Measurements from ENCODE around the gene SLC8B1. TPM values are rescaled to one million over a fixed set of nuclear protein-coding genes. Genes with fewer than 3 reads are reported as not detected.

SLC8B1 gene
- total RNA-seq, 1 donor from 2014 or later: 22.4 TPM

DNA sequence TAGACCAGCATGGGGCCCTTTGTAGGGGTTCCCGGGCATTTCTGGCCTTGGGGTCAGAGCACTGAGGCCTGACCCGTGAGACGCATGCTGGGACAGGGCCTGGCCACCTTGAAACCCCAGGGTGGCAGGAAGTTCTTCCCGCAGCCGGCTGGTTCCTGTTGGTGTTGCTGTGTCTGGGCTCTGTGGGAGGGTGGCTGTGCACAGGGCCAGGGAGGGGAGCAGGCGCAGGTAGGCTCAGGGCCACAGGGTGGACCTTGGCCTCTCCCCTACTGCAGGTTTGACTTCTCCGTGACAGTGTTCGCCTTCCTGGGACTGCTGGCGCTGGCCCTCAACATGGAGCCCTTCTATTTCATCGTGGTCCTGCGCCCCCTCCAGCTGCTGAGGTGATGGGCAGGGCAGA, 48.2 kb downstream of the SLC8B1 start:
- ChIA-PET POLR2A (no interaction called here), CTCF (no interaction called here)
- no peak overlapping the region for H3K27ac Mint-ChIP-seq
- peaks cover 64% of the 10 kb centered on the region for H3K36me3 Mint-ChIP-seq (ENCODE audit: low read depth)
- H3K4me3 Mint-ChIP-seq: no peak overlapping the region
- no peaks in the 10 kb centered on the region for H3K27me3 Mint-ChIP-seq
- intact Hi-C loops (cut with micrococcal nuclease): no loop called here
- ATAC-seq (ENCODE audit: low read depth) (no peak), DNase-seq (no peak)
- no peaks in the 10 kb centered on the region for H3K9me3 Mint-ChIP-seq
- no peak for TF ChIP-seq CTCF (IDR thresholded peaks at IDR 0.05)
- no peaks in the 10 kb centered on the region for H3K4me1 Mint-ChIP-seq

DNA sequence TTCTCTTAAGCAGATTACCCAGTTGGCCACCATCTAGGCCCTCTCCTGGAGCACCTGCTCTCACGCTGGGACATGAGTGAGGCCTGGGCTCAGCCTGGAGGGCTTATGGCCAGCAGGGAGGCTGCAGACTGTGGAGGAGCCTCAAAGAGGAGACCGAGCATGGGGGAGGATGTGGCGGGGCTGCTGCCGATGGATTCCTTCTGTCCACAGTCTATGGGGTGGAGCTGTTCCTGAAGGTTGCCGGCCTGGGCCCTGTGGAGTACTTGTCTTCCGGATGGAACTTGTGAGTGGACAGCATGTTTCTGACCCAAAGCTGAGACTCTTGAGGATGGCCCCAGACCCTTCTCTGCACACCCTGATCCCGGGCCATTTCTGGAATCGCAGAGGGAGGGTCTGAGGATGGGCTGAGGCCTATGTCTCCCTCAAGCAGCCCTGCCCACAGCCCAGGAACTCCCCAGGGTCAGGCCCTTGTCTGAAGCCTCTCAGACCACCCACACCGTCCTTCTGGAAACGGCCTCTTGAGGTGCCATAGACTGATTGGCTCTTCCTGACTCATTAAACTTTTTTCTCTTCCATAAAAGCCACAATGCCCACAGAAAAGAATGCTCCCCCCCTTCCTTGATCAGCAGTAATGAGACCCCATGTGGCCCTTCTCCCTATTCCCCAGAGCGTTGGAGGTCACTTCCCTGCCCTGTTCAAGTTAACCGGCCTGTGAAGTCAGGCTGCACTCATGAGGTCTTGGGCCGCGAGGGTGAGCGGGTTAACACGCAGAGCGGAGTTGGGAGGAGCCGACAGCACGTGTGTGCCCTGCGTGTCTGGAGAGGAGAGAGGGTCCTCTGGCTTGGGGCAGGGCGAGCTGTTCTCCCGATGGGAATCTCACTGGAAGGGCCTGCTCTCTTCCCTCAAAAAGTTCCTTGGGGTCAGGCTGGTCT, 49.0 kb downstream of the SLC8B1 start:
- DNase-seq (no peak), ATAC-seq (ENCODE audit: low read depth) (no peak)
- H3K27ac Mint-ChIP-seq: no peak overlapping the region
- ChIA-PET POLR2A (no interaction called here), CTCF (no interaction called here)
- H3K9me3 Mint-ChIP-seq: no peaks in the 10 kb centered on the region
- no peak for TF ChIP-seq CTCF (IDR thresholded peaks at IDR 0.05)
- H3K4me3 Mint-ChIP-seq: no peak overlapping the region
- intact Hi-C loops (cut with micrococcal nuclease): no loop called here
- no peaks in the 10 kb centered on the region for H3K4me1 Mint-ChIP-seq
- H3K27me3 Mint-ChIP-seq: no peaks in the 10 kb centered on the region
- peaks cover 59% of the 10 kb centered on the region for H3K36me3 Mint-ChIP-seq (ENCODE audit: low read depth)

DNA sequence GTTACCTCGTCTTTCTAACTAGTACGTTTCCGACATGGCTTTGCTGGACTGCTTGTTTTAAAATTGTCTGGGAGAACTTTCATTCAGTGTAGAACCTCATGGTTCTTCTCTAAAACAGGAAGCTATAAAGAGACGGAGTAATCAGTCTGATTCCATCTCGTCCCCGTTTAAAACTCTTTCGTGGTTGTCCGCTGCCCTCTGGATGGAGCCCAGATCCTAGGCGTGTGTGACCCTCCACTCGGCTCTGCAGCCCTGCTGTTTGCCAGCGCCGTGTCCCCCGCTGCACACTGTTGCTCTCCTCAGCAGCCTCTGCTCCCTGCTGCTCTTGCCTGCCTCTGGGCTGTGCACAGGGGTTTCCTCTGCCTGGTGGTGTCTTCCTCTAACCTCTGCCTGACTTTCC, 50.2 kb downstream of the SLC8B1 start:
- no peak overlapping the region for H3K4me3 Mint-ChIP-seq
- intact Hi-C loops (cut with micrococcal nuclease): no loop called here
- DNase-seq (no peak), ATAC-seq (ENCODE audit: low read depth) (no peak)
- H3K4me1 Mint-ChIP-seq: no peaks in the 10 kb centered on the region
- TF ChIP-seq CTCF (IDR thresholded peaks at IDR 0.05): no peak
- POLR2A ChIA-PET: no interaction called here
- H3K36me3 Mint-ChIP-seq (ENCODE audit: low read depth): peaks cover 56% of the 10 kb centered on the region
- H3K9me3 Mint-ChIP-seq: no peaks in the 10 kb centered on the region
- CTCF ChIA-PET: no interaction called here
- H3K27me3 Mint-ChIP-seq: no peaks in the 10 kb centered on the region
- H3K27ac Mint-ChIP-seq: no peak overlapping the region

DNA sequence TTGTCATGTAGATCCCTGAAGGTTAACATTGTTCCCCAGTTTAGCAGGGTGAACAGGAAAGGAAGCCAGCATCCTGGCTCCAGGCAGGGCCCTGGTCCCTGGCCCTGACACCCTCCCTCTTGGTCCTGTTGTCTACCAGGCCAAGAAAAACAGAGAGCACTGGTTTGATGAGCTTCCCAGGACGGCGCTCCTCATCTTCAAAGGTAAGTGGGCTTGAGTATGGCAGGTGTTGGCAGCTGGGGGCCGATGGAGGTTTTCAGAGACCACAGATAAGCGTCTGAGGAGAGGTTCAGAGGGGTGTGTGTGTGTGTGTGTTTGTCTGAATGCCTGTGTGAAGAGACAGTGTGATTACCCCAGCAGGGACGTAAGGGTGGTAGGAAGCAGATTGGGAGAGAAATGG, 56.3 kb downstream of the SLC8B1 start:
- DNase-seq (no peak), ATAC-seq (ENCODE audit: low read depth) (no peak)
- H3K36me3 Mint-ChIP-seq (ENCODE audit: low read depth): peaks cover 53% of the 10 kb centered on the region
- ChIA-PET POLR2A (no interaction called here), CTCF (no interaction called here)
- no peak for TF ChIP-seq CTCF (IDR thresholded peaks at IDR 0.05)
- no peak overlapping the region for H3K4me3 Mint-ChIP-seq
- no peaks in the 10 kb centered on the region for H3K9me3 Mint-ChIP-seq
- H3K27me3 Mint-ChIP-seq: no peaks in the 10 kb centered on the region
- intact Hi-C loops (cut with micrococcal nuclease): no loop called here
- H3K4me1 Mint-ChIP-seq: no peaks in the 10 kb centered on the region
- no peak overlapping the region for H3K27ac Mint-ChIP-seq

DNA sequence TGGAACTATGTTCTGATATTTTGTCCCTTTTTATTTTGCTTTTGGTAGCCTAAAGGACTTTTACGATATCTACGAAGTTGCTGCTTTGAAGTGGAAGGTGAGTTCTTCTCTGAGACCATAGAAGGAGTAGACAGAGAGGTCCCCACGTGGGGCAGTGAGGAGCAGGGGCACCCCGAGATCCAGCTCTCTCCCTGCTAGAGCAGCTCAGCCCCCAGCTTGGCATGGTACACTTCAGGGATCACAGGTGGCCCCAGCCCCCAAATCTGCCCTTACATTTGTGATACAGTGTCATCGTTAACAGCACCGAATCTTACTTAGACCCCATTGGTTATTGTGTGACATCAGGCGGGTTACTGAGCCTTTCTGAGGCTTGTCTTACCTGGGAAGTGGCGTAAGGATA, 56.8 kb downstream of the SLC8B1 start:
- no peak for ATAC-seq (ENCODE audit: low read depth)
- POLR2A ChIA-PET: no interaction called here
- H3K4me3 Mint-ChIP-seq: no peak overlapping the region

More for the DNA sequence above, 56.8 kb downstream of the SLC8B1 start:
- Mint-ChIP-seq H3K27ac (no peak overlapping the region), H3K9me3 (no peaks in the 10 kb centered on the region), H3K27me3 (no peaks in the 10 kb centered on the region), H3K36me3 (ENCODE audit: low read depth) (peaks cover 57% of the 10 kb centered on the region), H3K4me1 (no peaks in the 10 kb centered on the region)
- CTCF ChIA-PET: no interaction called here
- no peak for DNase-seq
- intact Hi-C loops (cut with micrococcal nuclease): no loop called here
- no peak for TF ChIP-seq CTCF (IDR thresholded peaks at IDR 0.05)

Measured in activated B cell treated with CpG ODN at 0.5 μM for 24 hours (primary cell).